ENCODE measurements around the gene PRADC1. TPM values are rescaled to one million over a fixed set of nuclear protein-coding genes. Genes with fewer than 3 reads are reported as not detected.

The PRADC1 gene
- total RNA-seq, 1 experiment from 2014 or later = 18.6 TPM

- no peaks in the 10 kb centered on the region; the same call in 1 of the 2 replicates for H3K36me3 ChIP-seq (ENCODE audit: control insufficient read depth, insufficient read depth, low read length)
- DNase-seq (ENCODE audit: low read depth, low spot score) (no peak), ATAC-seq (no peak)
- H3K27ac ChIP-seq (ENCODE audit: low read length) = no peak overlapping the region
- ChIA-PET CTCF (no interaction called here), POLR2A (no interaction called here)
- intact Hi-C loops (cut with micrococcal nuclease; ENCODE audit: unreplicated experiment) = no loop called here
- TF ChIP-seq, protein P1, sequence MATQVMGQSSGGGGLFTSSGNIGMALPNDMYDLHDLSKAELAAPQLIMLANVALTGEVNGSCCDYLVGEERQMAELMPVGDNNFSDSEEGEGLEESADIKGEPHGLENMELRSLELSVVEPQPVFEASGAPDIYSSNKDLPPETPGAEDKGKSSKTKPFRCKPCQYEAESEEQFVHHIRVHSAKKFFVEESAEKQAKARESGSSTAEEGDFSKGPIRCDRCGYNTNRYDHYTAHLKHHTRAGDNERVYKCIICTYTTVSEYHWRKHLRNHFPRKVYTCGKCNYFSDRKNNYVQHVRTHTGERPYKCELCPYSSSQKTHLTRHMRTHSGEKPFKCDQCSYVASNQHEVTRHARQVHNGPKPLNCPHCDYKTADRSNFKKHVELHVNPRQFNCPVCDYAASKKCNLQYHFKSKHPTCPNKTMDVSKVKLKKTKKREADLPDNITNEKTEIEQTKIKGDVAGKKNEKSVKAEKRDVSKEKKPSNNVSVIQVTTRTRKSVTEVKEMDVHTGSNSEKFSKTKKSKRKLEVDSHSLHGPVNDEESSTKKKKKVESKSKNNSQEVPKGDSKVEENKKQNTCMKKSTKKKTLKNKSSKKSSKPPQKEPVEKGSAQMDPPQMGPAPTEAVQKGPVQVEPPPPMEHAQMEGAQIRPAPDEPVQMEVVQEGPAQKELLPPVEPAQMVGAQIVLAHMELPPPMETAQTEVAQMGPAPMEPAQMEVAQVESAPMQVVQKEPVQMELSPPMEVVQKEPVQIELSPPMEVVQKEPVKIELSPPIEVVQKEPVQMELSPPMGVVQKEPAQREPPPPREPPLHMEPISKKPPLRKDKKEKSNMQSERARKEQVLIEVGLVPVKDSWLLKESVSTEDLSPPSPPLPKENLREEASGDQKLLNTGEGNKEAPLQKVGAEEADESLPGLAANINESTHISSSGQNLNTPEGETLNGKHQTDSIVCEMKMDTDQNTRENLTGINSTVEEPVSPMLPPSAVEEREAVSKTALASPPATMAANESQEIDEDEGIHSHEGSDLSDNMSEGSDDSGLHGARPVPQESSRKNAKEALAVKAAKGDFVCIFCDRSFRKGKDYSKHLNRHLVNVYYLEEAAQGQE (IDR thresholded peaks at IDR 0.05; ENCODE audit: insufficient read depth in 1 of 2, low read depth in 2 of 2, low read length in 1 of 2) = no peak
- TF ChIP-seq SIN3A (IDR thresholded peaks at IDR 0.05; ENCODE audit: borderline replicate concordance, insufficient read depth, low read depth, low read length) = no peak
- no peak for TF ChIP-seq TCF7L2 (IDR thresholded peaks at IDR 0.05; ENCODE audit: low read depth, low read length)
- TF ChIP-seq POLR2AphosphoS5 (IDR thresholded peaks at IDR 0.05; ENCODE audit: low read depth, low read length) = no peak
- TF ChIP-seq, protein P2, sequence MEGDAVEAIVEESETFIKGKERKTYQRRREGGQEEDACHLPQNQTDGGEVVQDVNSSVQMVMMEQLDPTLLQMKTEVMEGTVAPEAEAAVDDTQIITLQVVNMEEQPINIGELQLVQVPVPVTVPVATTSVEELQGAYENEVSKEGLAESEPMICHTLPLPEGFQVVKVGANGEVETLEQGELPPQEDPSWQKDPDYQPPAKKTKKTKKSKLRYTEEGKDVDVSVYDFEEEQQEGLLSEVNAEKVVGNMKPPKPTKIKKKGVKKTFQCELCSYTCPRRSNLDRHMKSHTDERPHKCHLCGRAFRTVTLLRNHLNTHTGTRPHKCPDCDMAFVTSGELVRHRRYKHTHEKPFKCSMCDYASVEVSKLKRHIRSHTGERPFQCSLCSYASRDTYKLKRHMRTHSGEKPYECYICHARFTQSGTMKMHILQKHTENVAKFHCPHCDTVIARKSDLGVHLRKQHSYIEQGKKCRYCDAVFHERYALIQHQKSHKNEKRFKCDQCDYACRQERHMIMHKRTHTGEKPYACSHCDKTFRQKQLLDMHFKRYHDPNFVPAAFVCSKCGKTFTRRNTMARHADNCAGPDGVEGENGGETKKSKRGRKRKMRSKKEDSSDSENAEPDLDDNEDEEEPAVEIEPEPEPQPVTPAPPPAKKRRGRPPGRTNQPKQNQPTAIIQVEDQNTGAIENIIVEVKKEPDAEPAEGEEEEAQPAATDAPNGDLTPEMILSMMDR (IDR thresholded peaks at IDR 0.05) = no peak
- peak overlapping the region; percentile 43 to 52 for H3K4me3 ChIP-seq (ENCODE audit: low read depth in 2 of 2, low read length in 2 of 2)
- BruUV-seq (replicated peaks) = no TSS peak
- no peaks in the 10 kb centered on the region for H3K27me3 ChIP-seq (ENCODE audit: control insufficient read depth, insufficient read depth, low read length)
- H3K9me3 ChIP-seq (ENCODE audit: control insufficient read depth, insufficient read depth, low read depth, low read length) = no peaks in the 10 kb centered on the region
- peaks cover 4% of the 10 kb centered on the region; the same call in 1 of the 2 replicates for H3K4me1 ChIP-seq (ENCODE audit: control insufficient read depth, insufficient read depth, low read length)
- in situ Hi-C loops (cut with HindIII; ENCODE audit: low pct_unique_long_range_greater_than_20kb, low sequenced_read_pairs) = no loop called here
Observed at GRCh38 chr2:73268366-73268829, 35.4 kb upstream of the PRADC1 start.

GRCh38 chr2:73267008-73267407, 34.0 kb upstream of the PRADC1 start:
- DNase-seq (ENCODE audit: low read depth, low spot score) (no peak), ATAC-seq (no peak)
- no peaks in the 10 kb centered on the region; the same call in 1 of the 2 replicates for H3K36me3 ChIP-seq (ENCODE audit: control insufficient read depth, insufficient read depth, low read length)
- in situ Hi-C loops (cut with HindIII; ENCODE audit: low pct_unique_long_range_greater_than_20kb, low sequenced_read_pairs) (no loop called here), intact Hi-C loops (cut with micrococcal nuclease; ENCODE audit: unreplicated experiment) (no loop called here)
- BruUV-seq (replicated peaks) = no TSS peak
- no peaks in the 10 kb centered on the region for H3K27me3 ChIP-seq (ENCODE audit: control insufficient read depth, insufficient read depth, low read length)
- H3K4me1 ChIP-seq (ENCODE audit: control insufficient read depth, insufficient read depth, low read length) = peaks cover 4% of the 10 kb centered on the region; the same call in 1 of the 2 replicates
- ChIA-PET CTCF (no interaction called here), POLR2A (no interaction called here)
- TF ChIP-seq, protein P2 (IDR thresholded peaks at IDR 0.05) = no peak
- TF ChIP-seq, protein P1 (IDR thresholded peaks at IDR 0.05; ENCODE audit: insufficient read depth in 1 of 2, low read depth in 2 of 2, low read length in 1 of 2) = no peak
- TF ChIP-seq POLR2AphosphoS5 (IDR thresholded peaks at IDR 0.05; ENCODE audit: low read depth, low read length) (no peak), TCF7L2 (IDR thresholded peaks at IDR 0.05; ENCODE audit: low read depth, low read length) (no peak)
- no peak overlapping the region for H3K4me3 ChIP-seq (ENCODE audit: low read depth in 2 of 2, low read length in 2 of 2)
- no peaks in the 10 kb centered on the region for H3K9me3 ChIP-seq (ENCODE audit: control insufficient read depth, insufficient read depth, low read depth, low read length)
- H3K27ac ChIP-seq (ENCODE audit: low read length) = no peak overlapping the region
